HG03095 (cell line): Measurements from ENCODE around the gene FAM8A1.

Experiments used
- ATAC-seq: cut with Tn5 transposase; IDR thresholded peaks from one replicate; pipeline ENCODE4 v1.9.1; 2021; ENCODE audit warnings: moderate library complexity; ENCODE audit not compliant: unreplicated experiment

Gene FAM8A1

GRCh38 chr6:17653198-17653882 lies 53.2 kb downstream of the FAM8A1 start:
- ATAC-seq: no peak

- ATAC-seq: no peak
Measured at GRCh38 chr6:17656092-17656491, 56.0 kb downstream of the FAM8A1 start.

- ATAC-seq: no peak
Measured at GRCh38 chr6:17656644-17657043, 56.5 kb downstream of the FAM8A1 start.
